ENCODE measurements around the gene OR10A2. TPM values are rescaled to one million over a fixed set of nuclear protein-coding genes. Genes with fewer than 3 reads are reported as not detected.
"Not testable (repeated sequence)": the region's sequence is repeated elsewhere in the genome, so short reads cannot be mapped to it uniquely, and the experiment has no call there.

The OR10A2 gene
- total and polyA plus RNA-seq, 9 donors, result not detected

DNA sequence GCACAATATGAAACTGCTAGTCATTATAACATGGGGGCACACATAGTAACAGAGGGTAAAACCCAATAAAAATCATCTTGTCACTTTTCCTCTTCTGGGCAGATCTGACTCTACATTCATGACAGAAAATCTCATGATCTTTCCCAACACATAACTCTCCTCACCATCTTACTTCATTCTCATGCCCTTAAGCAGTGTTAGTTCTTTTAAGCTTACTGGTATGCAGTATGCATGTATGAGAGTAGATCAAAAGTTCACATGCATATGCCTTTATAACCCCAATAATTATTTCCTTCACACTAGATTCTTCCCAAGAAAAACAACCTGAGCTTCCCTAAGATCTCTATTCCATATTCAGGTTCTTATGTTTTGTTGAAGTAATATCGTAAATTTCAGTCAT, 8.4 kb downstream of the OR10A2 start:
- WGBS, 3 donors, result 80 to 86% (median 81%) methylated on average over 1 of the region's 1 CpG

DNA sequence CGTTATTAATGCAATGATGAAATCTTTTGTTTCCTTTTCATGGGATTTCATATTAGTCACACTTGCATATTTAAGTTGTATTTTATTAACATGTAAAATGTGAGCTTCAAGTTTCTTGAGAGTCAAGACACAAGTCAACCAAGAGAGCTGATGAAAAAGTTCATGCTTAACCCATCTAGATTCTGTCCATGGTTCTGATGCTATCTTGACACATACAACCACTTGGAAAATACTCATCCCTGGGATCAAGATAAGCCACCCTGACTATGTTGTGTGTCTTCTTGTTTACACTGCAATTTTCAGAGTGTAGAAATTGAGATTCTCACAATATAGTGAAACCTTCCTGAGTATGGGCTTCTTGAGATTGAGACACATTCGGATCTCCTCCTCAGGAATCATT, 12.9 kb downstream of the OR10A2 start:
- H3K27me3 ChIP-seq, result no peaks in the 10 kb centered on the region
- no peaks in the 10 kb centered on the region for H3K4me1 ChIP-seq (ENCODE audit: insufficient read depth)
- WGBS, 3 donors, result 79 to 92% (median 84%) methylated on average over 2 of the region's 2 CpGs
- no peak for DNase-seq
- no peaks in the 10 kb centered on the region for H3K36me3 ChIP-seq
- no peak for TF ChIP-seq EP300 (IDR thresholded peaks at IDR 0.05)
- TF ChIP-seq, protein P1, sequence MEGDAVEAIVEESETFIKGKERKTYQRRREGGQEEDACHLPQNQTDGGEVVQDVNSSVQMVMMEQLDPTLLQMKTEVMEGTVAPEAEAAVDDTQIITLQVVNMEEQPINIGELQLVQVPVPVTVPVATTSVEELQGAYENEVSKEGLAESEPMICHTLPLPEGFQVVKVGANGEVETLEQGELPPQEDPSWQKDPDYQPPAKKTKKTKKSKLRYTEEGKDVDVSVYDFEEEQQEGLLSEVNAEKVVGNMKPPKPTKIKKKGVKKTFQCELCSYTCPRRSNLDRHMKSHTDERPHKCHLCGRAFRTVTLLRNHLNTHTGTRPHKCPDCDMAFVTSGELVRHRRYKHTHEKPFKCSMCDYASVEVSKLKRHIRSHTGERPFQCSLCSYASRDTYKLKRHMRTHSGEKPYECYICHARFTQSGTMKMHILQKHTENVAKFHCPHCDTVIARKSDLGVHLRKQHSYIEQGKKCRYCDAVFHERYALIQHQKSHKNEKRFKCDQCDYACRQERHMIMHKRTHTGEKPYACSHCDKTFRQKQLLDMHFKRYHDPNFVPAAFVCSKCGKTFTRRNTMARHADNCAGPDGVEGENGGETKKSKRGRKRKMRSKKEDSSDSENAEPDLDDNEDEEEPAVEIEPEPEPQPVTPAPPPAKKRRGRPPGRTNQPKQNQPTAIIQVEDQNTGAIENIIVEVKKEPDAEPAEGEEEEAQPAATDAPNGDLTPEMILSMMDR (IDR thresholded peaks at IDR 0.05), result no peak
- TF ChIP-seq POLR2A (IDR thresholded peaks at IDR 0.05), result no peak
- H3K9me3 ChIP-seq, result no peaks in the 10 kb centered on the region
- H3K27ac ChIP-seq, result no peak overlapping the region
- intact Hi-C loops (cut with DNase I), result no loop called here
- H3K4me3 ChIP-seq, result no peak overlapping the region

More for the DNA sequence above, 8.4 kb downstream of the OR10A2 start:
- Histone ChIP-seq H3K27ac (no peak overlapping the region), H3K36me3 (no peaks in the 10 kb centered on the region), H3K4me1 (ENCODE audit: insufficient read depth) (no peaks in the 10 kb centered on the region), H3K9me3 (no peaks in the 10 kb centered on the region), H3K4me3 (no peak overlapping the region), H3K27me3 (no peaks in the 10 kb centered on the region)
- no peak for DNase-seq
- intact Hi-C loops (cut with DNase I), result no loop called here
- TF ChIP-seq, protein P1 (IDR thresholded peaks at IDR 0.05), result no peak

DNA sequence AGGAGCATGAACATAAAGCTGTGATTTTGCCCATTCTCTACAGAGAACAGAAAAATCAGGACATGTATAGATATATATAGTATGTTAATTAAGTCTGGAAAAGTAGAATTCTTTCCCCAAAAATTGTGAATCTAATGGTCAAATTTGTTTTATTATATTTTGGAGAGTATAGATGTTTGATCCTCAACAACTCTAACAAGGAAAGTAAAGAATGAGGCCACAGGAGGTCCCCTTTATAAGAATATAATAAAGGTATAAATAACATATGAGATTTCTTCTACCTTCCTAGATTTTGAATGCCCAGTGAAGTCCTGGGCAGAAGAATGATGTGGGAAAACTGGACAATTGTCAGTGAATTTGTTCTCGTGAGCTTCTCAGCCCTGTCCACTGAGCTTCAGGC, 13.5 kb downstream of the OR10A2 start, which contains the start of gene OR10A4:
Gene OR10A4, plus strand, starts transcription at position 301 of the 400 bp plus-strand sequence. Its CDS starts 23 bp downstream, at position 324.
- WGBS, 3 donors, result 88 to 94% (median 90%) methylated on average over 1 of the region's 1 CpG
- no peaks in the 10 kb centered on the region for H3K4me1 ChIP-seq (ENCODE audit: insufficient read depth)
- no peak within 1 kb of the TSS for H3K4me3 ChIP-seq
- no peak within 1 kb of the TSS for H3K27ac ChIP-seq
- H3K9me3 ChIP-seq, result no peaks in the 10 kb centered on the region
- no peak for DNase-seq
- no peaks in the 10 kb centered on the region for H3K27me3 ChIP-seq
- no peak for TF ChIP-seq EP300 (IDR thresholded peaks at IDR 0.05)
- TF ChIP-seq POLR2A (IDR thresholded peaks at IDR 0.05), result no peak
- TF ChIP-seq, protein P1 (IDR thresholded peaks at IDR 0.05), result no peak
- intact Hi-C loops (cut with DNase I), result no loop called here
- no peaks in the 10 kb centered on the region for H3K36me3 ChIP-seq

DNA sequence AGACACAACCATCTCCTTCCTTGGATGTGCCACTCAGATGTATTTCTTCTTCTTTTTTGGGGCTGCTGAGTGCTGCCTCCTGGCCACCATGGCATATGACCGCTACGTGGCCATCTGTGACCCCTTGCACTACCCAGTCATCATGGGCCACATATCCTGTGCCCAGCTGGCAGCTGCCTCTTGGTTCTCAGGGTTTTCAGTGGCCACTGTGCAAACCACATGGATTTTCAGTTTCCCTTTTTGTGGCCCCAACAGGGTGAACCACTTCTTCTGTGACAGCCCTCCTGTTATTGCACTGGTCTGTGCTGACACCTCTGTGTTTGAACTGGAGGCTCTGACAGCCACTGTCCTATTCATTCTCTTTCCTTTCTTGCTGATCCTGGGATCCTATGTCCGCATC, 14.1 kb downstream of the OR10A2 start:
- intact Hi-C loops (cut with DNase I), result no loop called here
- Histone ChIP-seq H3K27ac (no peak overlapping the region), H3K9me3 (no peaks in the 10 kb centered on the region), H3K36me3 (no peaks in the 10 kb centered on the region), H3K4me3 (no peak overlapping the region), H3K4me1 (ENCODE audit: insufficient read depth) (no peaks in the 10 kb centered on the region), H3K27me3 (no peaks in the 10 kb centered on the region)
- no peak for DNase-seq
- TF ChIP-seq POLR2A (IDR thresholded peaks at IDR 0.05) (no peak), EP300 (IDR thresholded peaks at IDR 0.05) (no peak)
- TF ChIP-seq, protein P1 (IDR thresholded peaks at IDR 0.05), result no peak
- 82 to 89% (median 89%) methylated on average over 3 of the region's 3 CpGs for WGBS, 3 donors

DNA sequence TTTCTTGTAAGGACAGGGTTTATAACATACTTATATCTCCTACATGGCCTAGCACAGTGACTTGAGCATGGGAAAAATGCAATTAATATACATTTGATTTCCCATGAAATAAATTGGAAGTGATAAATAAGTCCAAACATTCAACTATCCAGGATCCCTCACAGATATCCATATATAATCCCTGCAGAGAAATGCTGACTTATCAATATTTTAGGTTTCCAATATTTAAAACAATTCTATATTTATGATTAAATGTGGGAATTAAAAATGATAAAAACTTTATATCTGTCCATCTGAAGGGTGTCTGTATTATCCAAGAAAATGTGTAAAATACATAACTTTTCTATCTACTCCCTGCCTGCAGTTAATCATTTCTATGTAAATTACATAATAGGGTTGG, 19.9 kb downstream of the OR10A2 start:
- H3K36me3 ChIP-seq, result no peaks in the 10 kb centered on the region
- H3K27me3 ChIP-seq, result no peaks in the 10 kb centered on the region
- H3K27ac ChIP-seq, result no peak overlapping the region
- no peak overlapping the region for H3K4me3 ChIP-seq
- no peaks in the 10 kb centered on the region for H3K4me1 ChIP-seq (ENCODE audit: insufficient read depth)
- intact Hi-C loops (cut with DNase I), result no loop called here
- no peaks in the 10 kb centered on the region for H3K9me3 ChIP-seq
- TF ChIP-seq, protein P1 (IDR thresholded peaks at IDR 0.05), result no peak
- TF ChIP-seq POLR2A (IDR thresholded peaks at IDR 0.05), result no peak
- DNase-seq, result no peak

DNA sequence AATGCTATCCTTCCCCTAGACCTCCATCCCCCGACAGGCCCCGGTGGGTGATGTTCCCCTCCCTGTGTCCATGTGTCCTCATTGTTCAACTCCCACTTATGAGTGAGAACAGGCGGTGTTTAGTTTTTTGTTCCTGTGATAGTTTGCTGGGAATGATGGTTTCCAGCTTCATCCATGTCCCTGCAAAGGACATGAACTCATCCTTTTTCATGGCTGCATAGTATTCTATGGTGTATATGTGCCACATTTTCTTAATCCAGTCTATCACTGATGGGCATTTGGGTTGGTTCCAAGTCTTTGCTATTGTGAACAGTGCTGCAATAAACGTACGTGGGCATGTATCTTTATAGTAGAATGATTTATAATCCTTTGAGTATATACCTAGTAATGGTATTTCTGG, 24.9 kb downstream of the OR10A2 start:
- intact Hi-C loops (cut with DNase I); H3K27me3 ChIP-seq; DNase-seq; H3K27ac ChIP-seq; H3K36me3 ChIP-seq; H3K4me1 ChIP-seq (ENCODE audit: insufficient read depth); H3K4me3 ChIP-seq; H3K9me3 ChIP-seq: not testable (repeated sequence)
- WGBS, 3 donors, result 84 to 92% (median 88%) methylated on average over 5 of the region's 5 CpGs

Data from ovary (tissue), 9 donors.